AG04449 (cell line): ENCODE data around the gene KIAA1958.

Experiments
- CTCF ChIA-PET: fragments of 350-600 bp; formaldehyde crosslinking; extraction: SDS; loops from one replicate; lab custom pipeline; 2021; ENCODE audit warnings: antibody characterized with exemption; lab: Yijun Ruan, JAX
- POLR2A ChIA-PET: fragments of 400-600, 350-600 bp; formaldehyde crosslinking; extraction: SDS; loops from one replicate; lab custom pipeline; 2020; ENCODE audit warnings: antibody characterized with exemption, inconsistent platforms; lab: Yijun Ruan, JAX
- DNase-seq: peaks from one replicate; pipeline ENCODE4 v3.0.0-alpha.2; 2010; ENCODE audit warnings: low read depth, low spot score
- H3K4me3 ChIP-seq: 2 replicates; pipeline ENCODE4 v1.5.1; 2011; ENCODE audit warnings: low read depth, mild to moderate bottlenecking, control low read depth, low read length
- TF ChIP-seq, protein P1 (sequence below): IDR thresholded peaks from one replicate; pipeline ENCODE4 v1.5.1; 2011; ENCODE audit warnings: mild to moderate bottlenecking, moderate library complexity, low read length, control low read depth, inconsistent platforms; ENCODE audit not compliant: insufficient read depth; ENCODE audit errors: missing control alignments

The KIAA1958 gene

GRCh38 chr9:112489876-112490666 is 3.4 kb downstream of the KIAA1958 start:
- TF ChIP-seq, protein P1, sequence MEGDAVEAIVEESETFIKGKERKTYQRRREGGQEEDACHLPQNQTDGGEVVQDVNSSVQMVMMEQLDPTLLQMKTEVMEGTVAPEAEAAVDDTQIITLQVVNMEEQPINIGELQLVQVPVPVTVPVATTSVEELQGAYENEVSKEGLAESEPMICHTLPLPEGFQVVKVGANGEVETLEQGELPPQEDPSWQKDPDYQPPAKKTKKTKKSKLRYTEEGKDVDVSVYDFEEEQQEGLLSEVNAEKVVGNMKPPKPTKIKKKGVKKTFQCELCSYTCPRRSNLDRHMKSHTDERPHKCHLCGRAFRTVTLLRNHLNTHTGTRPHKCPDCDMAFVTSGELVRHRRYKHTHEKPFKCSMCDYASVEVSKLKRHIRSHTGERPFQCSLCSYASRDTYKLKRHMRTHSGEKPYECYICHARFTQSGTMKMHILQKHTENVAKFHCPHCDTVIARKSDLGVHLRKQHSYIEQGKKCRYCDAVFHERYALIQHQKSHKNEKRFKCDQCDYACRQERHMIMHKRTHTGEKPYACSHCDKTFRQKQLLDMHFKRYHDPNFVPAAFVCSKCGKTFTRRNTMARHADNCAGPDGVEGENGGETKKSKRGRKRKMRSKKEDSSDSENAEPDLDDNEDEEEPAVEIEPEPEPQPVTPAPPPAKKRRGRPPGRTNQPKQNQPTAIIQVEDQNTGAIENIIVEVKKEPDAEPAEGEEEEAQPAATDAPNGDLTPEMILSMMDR = no peak
- POLR2A ChIA-PET = no interaction called here
- H3K4me3 ChIP-seq = no peak overlapping the region
- CTCF ChIA-PET = interaction anchor here (0.6 to 1.3 kb wide), 3 partner anchors 8 to 221 kb away, joined by 3 to 5 read pairs (median 3); no protein-coding TSS in a partner anchor
- DNase-seq = no peak

DNA sequence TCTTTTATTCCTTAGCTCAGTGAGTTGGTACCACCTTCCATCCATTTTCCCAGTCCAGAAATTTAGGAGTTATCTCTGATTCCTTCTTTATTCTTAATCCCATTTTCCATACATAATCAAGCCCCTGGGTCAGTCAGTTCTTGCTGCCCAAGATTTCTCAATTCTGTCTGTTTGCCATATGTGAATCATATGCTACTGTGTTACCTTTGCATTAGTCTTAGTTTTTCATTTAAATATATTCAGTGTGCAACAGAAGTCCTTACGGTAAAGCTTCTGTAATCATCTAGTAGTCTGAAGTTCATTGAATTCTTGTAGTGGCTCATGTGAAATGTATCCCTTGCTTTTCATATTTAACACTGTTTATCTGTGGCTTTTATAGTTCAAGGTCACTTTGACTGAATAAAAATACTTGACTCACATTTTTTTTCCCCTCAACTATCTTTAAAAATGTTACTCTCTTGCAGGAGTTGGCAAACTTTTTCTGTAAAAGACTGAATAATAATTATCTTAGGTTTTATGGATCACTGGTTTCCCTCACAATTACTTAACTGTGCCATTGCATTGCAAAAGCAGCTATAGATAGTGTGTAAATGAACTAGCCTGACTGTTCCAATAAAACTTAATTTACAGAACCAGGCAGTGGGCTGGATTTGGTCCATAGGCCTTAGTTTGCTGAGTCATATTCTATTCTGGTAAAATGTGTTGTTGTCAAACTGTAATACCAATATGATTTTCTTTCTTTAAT is 6.9 kb downstream of the KIAA1958 start:
- ChIA-PET POLR2A (no interaction called here), CTCF (no interaction called here)
- no peak overlapping the region for H3K4me3 ChIP-seq
- TF ChIP-seq, protein P1 = no peak
- no peak for DNase-seq

DNA sequence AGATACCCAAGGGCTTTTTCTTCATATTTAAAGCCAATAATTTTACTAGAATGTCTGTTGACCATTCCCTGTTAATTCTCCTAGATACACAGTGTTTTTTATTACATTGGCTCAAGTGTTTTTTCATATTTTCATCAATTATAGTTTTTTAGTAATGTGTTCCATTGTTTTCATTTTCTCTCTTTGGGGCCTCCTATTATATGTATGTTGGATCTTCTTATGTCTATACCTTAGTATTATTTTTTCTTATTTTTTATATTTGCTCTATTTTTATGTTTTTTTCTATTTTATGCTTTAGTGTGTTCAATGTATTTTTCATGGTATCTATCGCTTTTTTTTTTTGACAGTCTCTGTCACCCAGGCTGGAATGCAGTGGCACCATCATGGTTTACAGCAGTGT is 7.5 kb downstream of the KIAA1958 start:
- ChIA-PET CTCF (no interaction called here), POLR2A (no interaction called here)
- no peak for DNase-seq
- TF ChIP-seq, protein P1 = no peak
- no peak overlapping the region for H3K4me3 ChIP-seq

DNA sequence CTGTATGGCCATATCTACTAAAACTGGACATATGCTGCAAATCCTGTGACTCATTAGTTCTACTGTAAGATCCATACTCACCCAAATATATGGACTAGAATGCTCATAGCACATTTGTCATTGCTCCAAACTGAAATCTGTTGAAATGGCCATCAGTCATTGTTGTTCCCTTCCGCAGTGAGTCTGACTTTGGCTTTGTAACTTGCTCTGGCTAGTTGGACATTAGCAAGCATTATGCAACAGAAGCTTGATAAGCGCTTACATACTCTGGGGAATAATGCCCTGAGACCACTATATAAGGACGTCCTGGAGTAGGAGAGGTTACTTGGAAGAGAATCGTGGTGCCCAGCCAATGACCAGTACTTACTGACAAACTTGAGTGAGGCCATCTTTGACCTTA is 9.0 kb downstream of the KIAA1958 start:
- TF ChIP-seq, protein P1 = no peak
- CTCF ChIA-PET = no interaction called here
- no peak overlapping the region for H3K4me3 ChIP-seq
- no peak for DNase-seq
- POLR2A ChIA-PET = no interaction called here

GRCh38 chr9:112496074-112496722 is 9.6 kb downstream of the KIAA1958 start:
- ChIA-PET CTCF (no interaction called here), POLR2A (no interaction called here)
- DNase-seq = no peak
- no peak overlapping the region for H3K4me3 ChIP-seq
- TF ChIP-seq, protein P1 = no peak

DNA sequence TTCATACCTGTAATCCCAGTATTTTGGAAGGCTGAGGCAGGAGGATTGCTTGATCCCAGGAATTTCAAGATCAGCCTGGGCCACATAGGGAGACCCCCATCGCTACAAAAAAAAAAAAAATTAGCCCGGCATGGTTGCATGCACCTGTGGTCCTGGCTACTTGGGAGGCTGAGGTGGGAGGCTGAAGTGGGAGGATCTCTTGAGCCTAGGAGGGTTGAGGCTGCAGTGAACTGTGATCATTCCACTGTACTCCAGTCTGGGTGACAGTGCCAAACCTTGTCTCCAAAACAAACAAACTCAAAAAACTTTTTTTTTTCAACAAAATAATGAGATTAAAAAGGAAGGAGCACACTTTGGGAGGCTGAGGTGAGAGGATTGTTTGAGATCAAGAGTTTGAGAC is 14.2 kb downstream of the KIAA1958 start:
- no peak for DNase-seq
- no peak overlapping the region for H3K4me3 ChIP-seq
- ChIA-PET POLR2A (no interaction called here), CTCF (no interaction called here)
- TF ChIP-seq, protein P1 = no peak
